Retinal pigment epithelial cell (primary cell): Measurements from ENCODE around the gene NMB.

Experiments used
- DNase-seq: peaks from one replicate; pipeline ENCODE4 v3.0.0-alpha.2; 2010; ENCODE audit warnings: low read depth
- H3K4me3 ChIP-seq: 2 replicates; pipeline ENCODE4 v1.5.1; 2011; ENCODE audit warnings: mild to moderate bottlenecking, low read length, control low read depth, moderate library complexity
- CTCF ChIP-seq: conservative IDR thresholded peaks from 2 replicates; pipeline ENCODE4 v1.5.1; 2011; ENCODE audit warnings: low read depth, low read length, control low read depth, inconsistent platforms

Gene NMB

GRCh38 chr15:84658080-84658787 is at the start of gene NMB:
Gene NMB (minus strand): TSS chr15:84658199. CDS start chr15:84658152, 47 bp downstream.
- DNase-seq, result peak; percentile 50
- H3K4me3 ChIP-seq, result peak within 1 kb of the TSS; percentile 53
- peak; percentile 35 for TF ChIP-seq CTCF

DNA sequence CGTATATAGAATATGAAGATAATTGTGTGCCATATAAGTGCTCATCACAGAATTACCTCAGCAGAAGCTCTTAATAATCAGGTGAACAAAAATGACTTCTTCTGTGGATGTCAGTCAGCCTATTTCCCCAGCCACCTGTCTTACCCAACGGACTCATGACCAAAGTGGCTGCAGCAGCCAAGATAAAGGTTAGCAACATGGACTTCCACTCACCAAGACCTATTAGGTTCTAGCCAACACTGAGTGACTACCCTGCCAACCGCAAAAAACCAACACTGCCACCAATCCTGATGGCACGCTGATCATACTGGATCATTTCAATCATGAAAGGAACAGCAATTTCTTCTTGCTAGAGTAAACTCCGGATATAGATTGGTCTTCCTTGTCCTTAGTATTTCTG is 45.8 kb upstream of the NMB start:
- TF ChIP-seq CTCF, result no peak
- no peak for DNase-seq
- no peak overlapping the region for H3K4me3 ChIP-seq

DNA sequence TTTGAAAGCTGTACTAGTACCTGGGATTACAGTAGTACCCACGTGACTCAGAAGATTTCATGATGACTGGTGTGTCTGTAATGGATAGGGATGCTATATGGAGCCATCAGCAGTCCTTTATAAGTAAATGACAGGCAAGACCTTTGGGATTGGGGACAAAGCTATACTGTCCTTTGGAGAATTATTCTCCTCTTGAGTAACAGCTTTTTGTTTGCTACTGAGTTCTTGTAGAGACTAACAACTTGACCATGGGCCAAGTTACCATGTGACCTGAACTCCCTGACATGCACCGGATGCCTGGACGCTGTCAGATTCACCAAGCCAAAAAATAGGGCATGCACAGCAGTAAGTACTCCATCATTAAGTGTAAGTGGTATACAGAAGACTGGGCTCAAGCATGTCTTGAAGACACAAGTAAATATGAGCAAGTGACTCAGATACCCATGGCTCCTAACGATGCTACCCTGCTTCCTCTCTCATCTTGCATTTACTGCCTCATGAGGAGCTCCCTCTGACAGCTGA is 45.0 kb upstream of the NMB start:
- TF ChIP-seq CTCF, result no peak
- no peak for DNase-seq

GRCh38 chr15:84699538-84700191 is 41.7 kb upstream of the NMB start:
- no peak for DNase-seq

More for the DNA sequence above, 45.0 kb upstream of the NMB start:
- H3K4me3 ChIP-seq, result no peak overlapping the region

DNA sequence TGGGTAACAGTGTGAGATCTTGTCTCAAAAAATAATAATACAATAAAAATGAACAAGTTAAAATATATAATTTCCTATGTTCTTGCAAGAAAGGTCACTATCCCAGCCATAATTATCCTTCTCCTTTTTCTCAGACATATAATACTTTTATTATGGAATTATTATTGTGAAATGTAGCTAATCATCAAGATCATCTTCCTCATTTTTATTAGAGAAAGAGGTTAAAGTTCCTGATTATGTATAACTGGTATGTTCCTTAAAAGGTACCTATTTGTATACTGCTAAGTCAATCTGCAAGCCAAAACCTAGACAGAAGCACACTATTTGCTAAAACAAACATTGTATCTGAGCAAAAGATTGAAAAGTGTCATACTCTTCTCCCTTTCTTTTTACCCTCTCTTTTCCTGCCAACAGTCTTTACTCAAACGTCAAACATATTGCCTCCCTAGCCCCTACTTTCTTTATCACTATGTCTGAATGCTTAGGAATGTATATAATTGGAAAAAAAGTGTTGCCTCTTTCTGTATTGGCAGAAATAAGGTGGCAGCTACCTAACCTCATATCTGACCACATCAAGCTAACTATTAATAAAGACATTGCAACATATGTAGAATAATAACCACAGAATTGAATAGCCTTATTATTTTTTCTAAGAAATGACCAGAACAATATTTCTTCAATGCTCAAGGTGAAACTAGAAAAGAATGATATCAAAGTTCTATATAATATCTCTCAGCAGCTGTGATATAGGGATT is 39.4 kb upstream of the NMB start:
- H3K4me3 ChIP-seq, result no peak overlapping the region
- no peak for DNase-seq
- no peak for TF ChIP-seq CTCF

More at GRCh38 chr15:84699538-84700191, 41.7 kb upstream of the NMB start:
- TF ChIP-seq CTCF, result no peak
- H3K4me3 ChIP-seq, result no peak overlapping the region

- no peak for TF ChIP-seq CTCF
- no peak for DNase-seq
- no peak overlapping the region for H3K4me3 ChIP-seq
These were observed 38.8 kb upstream of the NMB start for GRCh38 chr15:84696757-84697156.
